Fibroblast of pulmonary artery (primary cell): ENCODE data around the gene MED28.
A peak's percentile ranks its signal among the peaks of the same experiment; 100 is the strongest.
"Not testable (repeated sequence)": the region's sequence is repeated elsewhere in the genome, so short reads cannot be mapped to it uniquely, and the experiment has no call there.

Source experiments
- DNase-seq: peaks from one replicate; pipeline ENCODE4 v3.0.0-alpha.2; 2010; ENCODE audit warnings: low read depth
- H3K4me3 ChIP-seq: replicated peaks from 2 replicates; pipeline ENCODE4 v1.5.1; 2011; ENCODE audit warnings: low read depth, mild to moderate bottlenecking, control low read depth, low read length, moderate library complexity
- CTCF ChIP-seq: IDR thresholded peaks from 2 replicates; pipeline ENCODE4 v1.5.1; 2011; ENCODE audit warnings: mild to moderate bottlenecking, control low read depth, low read length, inconsistent platforms; ENCODE audit errors: missing control alignments

MED28 gene

GRCh38 chr4:17650406-17650805 is 36.0 kb downstream of the MED28 start:
- no peak overlapping the region for H3K4me3 ChIP-seq
- no peak for DNase-seq
- no peak for TF ChIP-seq CTCF

- TF ChIP-seq CTCF = no peak
- H3K4me3 ChIP-seq = no peak overlapping the region
- no peak for DNase-seq
These were observed 40.3 kb downstream of the MED28 start for GRCh38 chr4:17654701-17655100.

GRCh38 chr4:17657090-17657489 is 42.6 kb downstream of the MED28 start:
- no peak for TF ChIP-seq CTCF
- no peak for DNase-seq

GRCh38 chr4:17657849-17658248 is 43.4 kb downstream of the MED28 start:
- TF ChIP-seq CTCF = no peak
- DNase-seq = no peak
- H3K4me3 ChIP-seq = no peak overlapping the region

More at GRCh38 chr4:17657090-17657489, 42.6 kb downstream of the MED28 start:
- no peak overlapping the region for H3K4me3 ChIP-seq

GRCh38 chr4:17659196-17659595 is 44.8 kb downstream of the MED28 start:
- DNase-seq, H3K4me3 ChIP-seq: not testable (repeated sequence)

GRCh38 chr4:17662694-17663093 is 48.3 kb downstream of the MED28 start:
- TF ChIP-seq CTCF = no peak
- no peak overlapping the region for H3K4me3 ChIP-seq
- peak; percentile 4 for DNase-seq

- H3K4me3 ChIP-seq = no peak overlapping the region
- no peak for TF ChIP-seq CTCF
- DNase-seq = no peak
These were observed 50.3 kb downstream of the MED28 start for GRCh38 chr4:17664755-17665154.

GRCh38 chr4:17665346-17665745 is 50.9 kb downstream of the MED28 start:
- DNase-seq = no peak
- no peak overlapping the region for H3K4me3 ChIP-seq
- TF ChIP-seq CTCF = no peak
